Erythroblast (primary cell): ENCODE results near the gene PTPRN2.

Experiments
- GATA1 ChIP-seq: IDR thresholded peaks from 2 replicates; pipeline ENCODE4 v1.6.1; 2011; ENCODE audit warnings: low read depth, mild to moderate bottlenecking, control low read depth, low read length, moderate library complexity
- POLR2A ChIP-seq: IDR thresholded peaks from 2 replicates; pipeline ENCODE4 v1.6.1; 2011; ENCODE audit warnings: mild to moderate bottlenecking, low read length

DNA sequence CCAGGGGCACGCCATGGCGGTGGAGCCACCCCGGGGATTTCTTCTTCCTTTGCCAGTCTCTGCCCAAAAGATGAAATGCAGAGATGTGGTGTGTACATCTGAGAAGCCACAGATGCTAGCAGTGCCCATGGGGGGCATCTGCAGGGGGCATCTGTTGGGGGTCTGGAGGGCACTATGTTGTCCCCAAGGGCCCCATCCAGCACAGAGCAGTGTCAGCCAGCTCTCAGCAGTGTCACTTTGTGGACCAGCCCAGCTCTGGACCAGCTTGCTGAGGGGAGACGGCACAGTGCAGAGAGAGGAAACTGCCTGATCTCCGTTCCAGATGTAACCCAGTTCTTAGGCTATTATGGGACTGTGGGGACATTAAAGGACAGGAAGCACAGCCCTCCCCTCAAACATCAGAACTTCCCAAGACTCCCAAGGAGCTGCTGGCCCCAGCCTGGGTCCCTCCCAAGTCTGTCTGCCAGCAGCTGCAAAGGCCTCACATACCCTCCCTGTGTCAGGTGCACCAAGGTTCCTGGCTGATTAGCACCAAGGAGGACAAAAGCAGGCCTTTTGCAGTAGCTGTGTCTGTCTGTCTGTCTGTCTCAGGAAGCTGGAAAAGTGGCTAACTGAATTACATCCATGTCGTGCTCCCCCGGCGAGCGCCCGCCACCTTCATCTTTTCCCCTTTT lies 536.5 kb downstream of the PTPRN2 start:
- no peak for TF ChIP-seq POLR2A
- TF ChIP-seq GATA1: no peak
